GM12892 (cell line): ENCODE data around the gene MICAL3.

Experiments
- POLR2A ChIP-seq: IDR thresholded peaks from 2 replicates; pipeline ENCODE4 v1.6.1; 2011; ENCODE audit warnings: low read depth, low read length, control low read depth
- POLR2AphosphoS5 ChIP-seq: IDR thresholded peaks from 2 replicates; pipeline ENCODE4 v1.6.1; 2011; ENCODE audit warnings: low read depth, low read length, control low read depth
- TAF1 ChIP-seq: IDR thresholded peaks from 2 replicates; pipeline ENCODE4 v1.6.1; 2011; ENCODE audit warnings: low read depth, mild to moderate bottlenecking, control low read depth, low read length, borderline replicate concordance

GRCh38 chr22:17951315-17951714 lies 73.0 kb downstream of the MICAL3 start:
- TF ChIP-seq POLR2A (no peak), POLR2AphosphoS5 (no peak), TAF1 (no peak)
